HepG2 (cell line): ENCODE results near the gene EPS8. TPM values are rescaled to one million over a fixed set of nuclear protein-coding genes. Genes with fewer than 3 reads are reported as not detected.

Experiments used
- CC2D1A ChIP-seq: sonication (generic); formaldehyde crosslinking; IDR thresholded peaks from 2 replicates; pipeline ENCODE4 v1.8.1; 2023; ENCODE audit warnings: mild to moderate bottlenecking, missing genetic modification reagents
- CEBPB ChIP-seq: IDR thresholded peaks from 2 replicates; pipeline ENCODE4 v1.6.1; 2011; ENCODE audit warnings: low read depth, low read length, improper control_type of control experiment, borderline replicate concordance
- CREB1 ChIP-seq, 2 experiments: fragments of 450-650 bp in 1 of 2; IDR thresholded peaks; 2 replicates each; pipeline ENCODE4 v1.6.1; 2016 to 2017; ENCODE audit warnings: control low read depth in 1 of 2, mild to moderate bottlenecking in 1 of 2, missing compliant biosample characterization in 1 of 2, missing genetic modification characterization in 1 of 2
- FIP1L1 ChIP-seq: fragments of 200-400 bp; formaldehyde crosslinking; IDR thresholded peaks from 2 replicates; pipeline ENCODE4 v1.6.1; 2018; ENCODE audit warnings: low read depth, mild to moderate bottlenecking, low read length, moderate library complexity, borderline replicate concordance; ENCODE audit not compliant: insufficient read depth
- GATA4 ChIP-seq: sonication (generic); IDR thresholded peaks from 2 replicates; pipeline ENCODE4 v1.6.1; 2016; ENCODE audit warnings: antibody characterized with exemption, low read depth, borderline replicate concordance
- GATAD2A ChIP-seq: IDR thresholded peaks from 2 replicates; pipeline ENCODE4 v1.6.1; 2016
- KAT8 ChIP-seq: IDR thresholded peaks from 2 replicates; pipeline ENCODE4 v1.6.1; 2016; ENCODE audit warnings: missing genetic modification reagents, missing compliant biosample characterization
- KDM5B ChIP-seq: sonication (generic); formaldehyde crosslinking; IDR thresholded peaks from 2 replicates; pipeline ENCODE4 v1.4.0; 2020; ENCODE audit warnings: missing genetic modification reagents, mild to moderate bottlenecking, borderline replicate concordance
- KDM6A ChIP-seq: IDR thresholded peaks from 2 replicates; pipeline ENCODE4 v1.6.1; 2016; ENCODE audit warnings: low read depth
- MEF2D ChIP-seq: sonication (generic); formaldehyde crosslinking; IDR thresholded peaks from 2 replicates; pipeline ENCODE4 v1.5.1; 2020; ENCODE audit warnings: mild to moderate bottlenecking, missing genetic modification reagents
- NFIC ChIP-seq: IDR thresholded peaks from 2 replicates; pipeline ENCODE4 v1.6.1; 2012; ENCODE audit warnings: mild to moderate bottlenecking, low read length, inconsistent platforms
- RBAK ChIP-seq: sonication (generic); formaldehyde crosslinking; IDR thresholded peaks from 2 replicates; pipeline ENCODE4 v1.5.1; 2020; ENCODE audit warnings: mild to moderate bottlenecking, missing genetic modification reagents
- RCOR2 ChIP-seq: IDR thresholded peaks from 2 replicates; pipeline ENCODE4 v1.6.1; 2016; ENCODE audit warnings: missing biosample characterization, missing genetic modification reagents
- RXRB ChIP-seq: IDR thresholded peaks from 2 replicates; pipeline ENCODE4 v1.6.1; 2016; ENCODE audit warnings: borderline replicate concordance, missing genetic modification reagents, missing compliant biosample characterization
- SNAI1 ChIP-seq: sonication (generic); formaldehyde crosslinking; IDR thresholded peaks from 2 replicates; pipeline ENCODE4 v1.5.0; 2020; ENCODE audit warnings: mild to moderate bottlenecking, missing genetic modification reagents, borderline replicate concordance
- TCF12 ChIP-seq, 2 experiments: fragments of 450-650 bp in 1 of 2; sonication (generic) in 1 of 2; formaldehyde crosslinking in 1 of 2; IDR thresholded peaks; 2 replicates each; pipeline versions ENCODE4 v1.6.1 to v1.8.0; 2017 to 2022; ENCODE audit warnings: antibody characterized with exemption in 1 of 2, mild to moderate bottlenecking in 1 of 2, missing genetic modification reagents in 1 of 2, moderate library complexity in 1 of 2
- ZNF292 ChIP-seq: sonication (generic); formaldehyde crosslinking; IDR thresholded peaks from 2 replicates; pipeline ENCODE4 v1.8.1; 2022; ENCODE audit warnings: mild to moderate bottlenecking, low read depth, missing genetic modification reagents, borderline replicate concordance
- ZNF33B ChIP-seq: sonication (generic); formaldehyde crosslinking; IDR thresholded peaks from 2 replicates; pipeline ENCODE4 v1.5.1; 2020; ENCODE audit warnings: mild to moderate bottlenecking, missing genetic modification reagents
- polyA plus RNA-seq, 8 experiments: library from polyadenylated mRNA; depleted of rRNA in 3 of 8; stranded (reverse) in 7 of 8; unstranded in 1 of 8; fragments of >200 nt; fragmentation: Illumina TruSeq in 4 of 8; extraction: Trizol in 4 of 8; gene quantifications; 2 replicates each; pipeline versions ENCODE4 v1.2.1 to v1.2.3, GENCODE V29; 2011 to 2016; ENCODE audit warnings: low read depth in 4 of 8, missing spikeins in 1 of 8, mixed read lengths in 1 of 8; ENCODE audit not compliant: insufficient read depth in 1 of 8
- total RNA-seq, 5 experiments: library from RNA; depleted of rRNA; stranded (reverse); fragments of >200 nt; fragmentation: Illumina TruSeq; extraction: Trizol; gene quantifications; 2 replicates each; pipeline ENCODE4 v1.2.3, GENCODE V29; 2016; ENCODE audit warnings: low read depth in 1 of 5
- TF ChIP-seq, protein P1 (sequence below): sonication (generic); formaldehyde crosslinking; IDR thresholded peaks from 2 replicates; pipeline ENCODE4 v1.4.0; 2020; ENCODE audit warnings: missing genetic modification reagents
- TF ChIP-seq, protein P2 (sequence below): sonication (generic); formaldehyde crosslinking; IDR thresholded peaks from 2 replicates; pipeline ENCODE4 v1.9.0; 2022; ENCODE audit warnings: missing genetic modification reagents, mild to moderate bottlenecking, borderline replicate concordance
- TF ChIP-seq, protein P3 (sequence below): sonication (generic); formaldehyde crosslinking; IDR thresholded peaks from 2 replicates; pipeline ENCODE4 v1.5.1; 2020; ENCODE audit warnings: missing genetic modification reagents, mild to moderate bottlenecking, borderline replicate concordance
- TF ChIP-seq, protein P4 (sequence below), 2 experiments: sonication (generic) in 1 of 2; formaldehyde crosslinking in 1 of 2; IDR thresholded peaks; 2 replicates each; pipeline versions ENCODE4 v1.4.0 to v1.6.1; 2018 to 2020; ENCODE audit warnings: missing genetic modification reagents in 2 of 2, borderline replicate concordance in 1 of 2, low read depth in 1 of 2, mild to moderate bottlenecking in 1 of 2, missing biosample characterization in 1 of 2
- TF ChIP-seq, protein P5 (sequence below): sonication (generic); formaldehyde crosslinking; IDR thresholded peaks from 2 replicates; pipeline ENCODE4 v1.8.0; 2022; ENCODE audit warnings: mild to moderate bottlenecking, missing genetic modification reagents

The EPS8 gene
- total and polyA plus RNA-seq, 2 of the 13 experiments (the other 11 are each of a cell fraction or from before 2014, with no cell fraction given): 37.1 to 43.4 TPM

DNA sequence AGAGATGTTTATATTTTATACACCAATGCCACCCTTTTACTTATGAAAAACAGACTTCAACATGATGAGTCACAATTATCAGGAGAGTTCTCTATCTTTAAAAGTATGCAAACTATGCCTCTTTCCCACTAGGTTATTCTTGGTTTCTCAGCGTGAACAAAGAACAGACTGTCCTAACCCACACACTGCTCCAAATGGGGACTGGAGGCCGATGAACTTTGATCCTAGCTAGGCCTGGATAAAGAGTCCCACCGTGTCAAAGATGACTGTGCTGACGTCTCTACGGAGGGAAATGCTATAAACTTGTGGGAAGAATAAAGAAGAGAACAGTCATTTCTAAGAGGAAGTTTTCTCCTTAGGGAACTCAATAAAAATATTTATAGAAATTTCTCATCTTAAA lies 160.1 kb downstream of the EPS8 start (continued):
- TF ChIP-seq, protein P1, sequence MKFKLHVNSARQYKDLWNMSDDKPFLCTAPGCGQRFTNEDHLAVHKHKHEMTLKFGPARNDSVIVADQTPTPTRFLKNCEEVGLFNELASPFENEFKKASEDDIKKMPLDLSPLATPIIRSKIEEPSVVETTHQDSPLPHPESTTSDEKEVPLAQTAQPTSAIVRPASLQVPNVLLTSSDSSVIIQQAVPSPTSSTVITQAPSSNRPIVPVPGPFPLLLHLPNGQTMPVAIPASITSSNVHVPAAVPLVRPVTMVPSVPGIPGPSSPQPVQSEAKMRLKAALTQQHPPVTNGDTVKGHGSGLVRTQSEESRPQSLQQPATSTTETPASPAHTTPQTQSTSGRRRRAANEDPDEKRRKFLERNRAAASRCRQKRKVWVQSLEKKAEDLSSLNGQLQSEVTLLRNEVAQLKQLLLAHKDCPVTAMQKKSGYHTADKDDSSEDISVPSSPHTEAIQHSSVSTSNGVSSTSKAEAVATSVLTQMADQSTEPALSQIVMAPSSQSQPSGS (CRISPR knock-in tag): peak; percentile 68; the same call in 1 of the 2 replicates
- peak; percentile 92 for TF ChIP-seq GATAD2A (CRISPR knock-in tag)
- no peak for TF ChIP-seq KDM5B
- TF ChIP-seq ZNF292 (CRISPR knock-in tag): no peak
- TF ChIP-seq KDM6A: peak; percentile 60; the same call in 1 of the 2 replicates
- TF ChIP-seq, protein P2, sequence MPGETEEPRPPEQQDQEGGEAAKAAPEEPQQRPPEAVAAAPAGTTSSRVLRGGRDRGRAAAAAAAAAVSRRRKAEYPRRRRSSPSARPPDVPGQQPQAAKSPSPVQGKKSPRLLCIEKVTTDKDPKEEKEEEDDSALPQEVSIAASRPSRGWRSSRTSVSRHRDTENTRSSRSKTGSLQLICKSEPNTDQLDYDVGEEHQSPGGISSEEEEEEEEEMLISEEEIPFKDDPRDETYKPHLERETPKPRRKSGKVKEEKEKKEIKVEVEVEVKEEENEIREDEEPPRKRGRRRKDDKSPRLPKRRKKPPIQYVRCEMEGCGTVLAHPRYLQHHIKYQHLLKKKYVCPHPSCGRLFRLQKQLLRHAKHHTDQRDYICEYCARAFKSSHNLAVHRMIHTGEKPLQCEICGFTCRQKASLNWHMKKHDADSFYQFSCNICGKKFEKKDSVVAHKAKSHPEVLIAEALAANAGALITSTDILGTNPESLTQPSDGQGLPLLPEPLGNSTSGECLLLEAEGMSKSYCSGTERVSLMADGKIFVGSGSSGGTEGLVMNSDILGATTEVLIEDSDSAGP (CRISPR knock-in tag): no peak
- 0 out of 2 replicates have a peak, but pooled peaks have one; percentile 50 for TF ChIP-seq NFIC
- TF ChIP-seq KAT8 (CRISPR knock-in tag): peak; percentile 67
- TF ChIP-seq MEF2D (CRISPR knock-in tag): peak; percentile 81
- peak; percentile 78 for TF ChIP-seq CREB1 (IDR thresholded peaks at IDR 0.05)
- peak; percentile 83; the same call in 1 of the 2 replicates for TF ChIP-seq CREB1 (CRISPR knock-in tag; IDR thresholded peaks at IDR 0.05)
- no peak for TF ChIP-seq CEBPB
- peak; percentile 70; the same call in 1 of the 2 replicates for TF ChIP-seq RCOR2 (CRISPR knock-in tag)
- TF ChIP-seq, protein P3, sequence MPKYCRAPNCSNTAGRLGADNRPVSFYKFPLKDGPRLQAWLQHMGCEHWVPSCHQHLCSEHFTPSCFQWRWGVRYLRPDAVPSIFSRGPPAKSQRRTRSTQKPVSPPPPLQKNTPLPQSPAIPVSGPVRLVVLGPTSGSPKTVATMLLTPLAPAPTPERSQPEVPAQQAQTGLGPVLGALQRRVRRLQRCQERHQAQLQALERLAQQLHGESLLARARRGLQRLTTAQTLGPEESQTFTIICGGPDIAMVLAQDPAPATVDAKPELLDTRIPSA: no peak
- no peak for TF ChIP-seq GATA4
- no peak for TF ChIP-seq RBAK
- TF ChIP-seq FIP1L1: no peak
- no peak for TF ChIP-seq SNAI1 (CRISPR knock-in tag)
- TF ChIP-seq RXRB: peak; percentile 83
- TF ChIP-seq, protein P4, sequence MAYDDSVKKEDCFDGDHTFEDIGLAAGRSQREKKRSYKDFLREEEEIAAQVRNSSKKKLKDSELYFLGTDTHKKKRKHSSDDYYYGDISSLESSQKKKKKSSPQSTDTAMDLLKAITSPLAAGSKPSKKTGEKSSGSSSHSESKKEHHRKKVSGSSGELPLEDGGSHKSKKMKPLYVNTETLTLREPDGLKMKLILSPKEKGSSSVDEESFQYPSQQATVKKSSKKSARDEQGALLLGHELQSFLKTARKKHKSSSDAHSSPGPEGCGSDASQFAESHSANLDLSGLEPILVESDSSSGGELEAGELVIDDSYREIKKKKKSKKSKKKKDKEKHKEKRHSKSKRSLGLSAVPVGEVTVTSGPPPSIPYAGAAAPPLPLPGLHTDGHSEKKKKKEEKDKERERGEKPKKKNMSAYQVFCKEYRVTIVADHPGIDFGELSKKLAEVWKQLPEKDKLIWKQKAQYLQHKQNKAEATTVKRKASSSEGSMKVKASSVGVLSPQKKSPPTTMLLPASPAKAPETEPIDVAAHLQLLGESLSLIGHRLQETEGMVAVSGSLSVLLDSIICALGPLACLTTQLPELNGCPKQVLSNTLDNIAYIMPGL (CRISPR knock-in tag; IDR thresholded peaks at IDR 0.05; ENCODE audit: borderline replicate concordance in 1 of 2, low read depth in 1 of 2): peak in 1 of 2 experiments; percentile 22; a peak in 1 of 4 replicates
- no peak for TF ChIP-seq CC2D1A
- TF ChIP-seq, protein P5, sequence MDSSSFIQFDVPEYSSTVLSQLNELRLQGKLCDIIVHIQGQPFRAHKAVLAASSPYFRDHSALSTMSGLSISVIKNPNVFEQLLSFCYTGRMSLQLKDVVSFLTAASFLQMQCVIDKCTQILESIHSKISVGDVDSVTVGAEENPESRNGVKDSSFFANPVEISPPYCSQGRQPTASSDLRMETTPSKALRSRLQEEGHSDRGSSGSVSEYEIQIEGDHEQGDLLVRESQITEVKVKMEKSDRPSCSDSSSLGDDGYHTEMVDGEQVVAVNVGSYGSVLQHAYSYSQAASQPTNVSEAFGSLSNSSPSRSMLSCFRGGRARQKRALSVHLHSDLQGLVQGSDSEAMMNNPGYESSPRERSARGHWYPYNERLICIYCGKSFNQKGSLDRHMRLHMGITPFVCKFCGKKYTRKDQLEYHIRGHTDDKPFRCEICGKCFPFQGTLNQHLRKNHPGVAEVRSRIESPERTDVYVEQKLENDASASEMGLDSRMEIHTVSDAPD (CRISPR knock-in tag): no peak
- no peak for TF ChIP-seq ZNF33B (CRISPR knock-in tag)
- TF ChIP-seq TCF12 (IDR thresholded peaks at IDR 0.05): no peak
- TF ChIP-seq TCF12 (CRISPR knock-in tag; IDR thresholded peaks at IDR 0.05): no peak
